Endodermal cell (in vitro differentiated cells): ENCODE data around the gene ZNF200. TPM values are rescaled to one million over a fixed set of nuclear protein-coding genes. Genes with fewer than 3 reads are reported as not detected.
"Not testable (repeated sequence)": the region's sequence is repeated elsewhere in the genome, so short reads cannot be mapped to it uniquely, and the experiment has no call there.

ENCODE experiments used
- DNase-seq: peaks from one replicate; pipeline ENCODE4 v3.0.0-alpha.2; 2017
- H3K27ac ChIP-seq: 2 replicates; pipeline ENCODE4 v1.5.1; 2013; ENCODE audit warnings: mild to moderate bottlenecking, low read depth, low read length, moderate library complexity
- H3K27me3 ChIP-seq: 2 replicates; pipeline ENCODE4 v1.6.1; 2013; ENCODE audit warnings: mild to moderate bottlenecking, low read length, moderate library complexity; ENCODE audit not compliant: insufficient read depth, control insufficient read depth, poor library complexity, severe bottlenecking
- H3K36me3 ChIP-seq: 2 replicates; pipeline ENCODE4 v1.7.0; 2013; ENCODE audit warnings: mild to moderate bottlenecking, low read length, moderate library complexity; ENCODE audit not compliant: control insufficient read depth, insufficient read depth
- H3K4me1 ChIP-seq: one replicate; pipeline ENCODE4 v1.7.0; 2013; ENCODE audit warnings: low read length; ENCODE audit not compliant: control insufficient read depth, insufficient read depth
- H3K4me3 ChIP-seq: 2 replicates; pipeline ENCODE4 v1.5.1; 2013; ENCODE audit warnings: mild to moderate bottlenecking, low read length, moderate library complexity
- H3K9ac ChIP-seq: 2 replicates; pipeline ENCODE4 v1.6.1; 2013; ENCODE audit warnings: mild to moderate bottlenecking, low read length, moderate library complexity; ENCODE audit not compliant: poor library complexity, severe bottlenecking; ENCODE audit errors: extremely low read depth
- H3K9me3 ChIP-seq: 2 replicates; pipeline ENCODE4 v1.6.1; 2013; ENCODE audit warnings: mild to moderate bottlenecking, low read length, moderate library complexity; ENCODE audit not compliant: control insufficient read depth
- H3K27ac Mint-ChIP-seq: 2 replicates; pipeline ENCODE4 v1.8.0; 2020; ENCODE audit warnings: mixed read lengths
- H3K27me3 Mint-ChIP-seq: 2 replicates; pipeline ENCODE4 v1.8.0; 2021; ENCODE audit warnings: mild to moderate bottlenecking, mixed read lengths; ENCODE audit not compliant: insufficient read depth
- H3K36me3 Mint-ChIP-seq: 2 replicates; pipeline ENCODE4 v1.8.0; 2020; ENCODE audit warnings: low read depth, mixed read lengths
- H3K4me1 Mint-ChIP-seq: 2 replicates; pipeline ENCODE4 v1.8.0; 2020; ENCODE audit warnings: mixed read lengths
- H3K4me3 Mint-ChIP-seq: 2 replicates; pipeline ENCODE4 v1.8.0; 2020; ENCODE audit warnings: mild to moderate bottlenecking, moderate library complexity, mixed read lengths
- H3K9me3 Mint-ChIP-seq: 2 replicates; pipeline ENCODE4 v1.8.0; 2020; ENCODE audit warnings: mild to moderate bottlenecking, mixed read lengths
- CTCF ChIP-seq: fragments of 200-600 bp; sonication (generic); conservative IDR thresholded peaks from 2 replicates; pipeline ENCODE4 v1.5.0; 2021; ENCODE audit warnings: antibody characterized with exemption, mild to moderate bottlenecking
- WGBS, 2 experiments: methylation state at CpG; one replicate each; pipeline versions ENCODE4 v1.1.5 to v1.1.7; 2013; ENCODE audit warnings: missing lambda C conversion rate in 2 of 2, mixed read lengths in 1 of 2; ENCODE audit not compliant: insufficient coverage in 1 of 2, insufficient read length in 1 of 2; 5-methylcytosine and 5-hydroxymethylcytosine counted together
- total RNA-seq, 2 donors: library from RNA; stranded (reverse); fragmentation: NEBNext Ultra II Directional in 1 of 2; extraction: Animal tissue kit (Norgen Biotek cat#: 25700) in 1 of 2; gene quantifications; 2 replicates in 1 of 2; 3 replicates in 1 of 2; pipeline ENCODE4 v1.2.1, GENCODE V29; 2021

Gene ZNF200
- total RNA-seq, 2 donors from 2014 or later, result 11.2 TPM

- TF ChIP-seq CTCF, result no peak
- Mint-ChIP-seq H3K36me3 (peaks cover 2% of the 10 kb centered on the region), H3K27ac (no peak overlapping the region), H3K4me1 (no peaks in the 10 kb centered on the region), H3K9me3 (peaks cover 62% of the 10 kb centered on the region), H3K4me3 (no peak overlapping the region), H3K27me3 (peaks cover 30% of the 10 kb centered on the region)
- H3K36me3 ChIP-seq, result no peaks in the 10 kb centered on the region
- no peak for DNase-seq
- no peak overlapping the region for H3K9ac ChIP-seq
- 50 to 52% methylated on average over 1 of the region's 1 CpG for WGBS, 2 experiments
- H3K27me3 ChIP-seq, result peaks cover 5% of the 10 kb centered on the region
- no peak overlapping the region for H3K4me3 ChIP-seq
- H3K9me3 ChIP-seq, result peaks cover 10% of the 10 kb centered on the region
- H3K27ac ChIP-seq, result no peak overlapping the region
- no peaks in the 10 kb centered on the region for H3K4me1 ChIP-seq
Measured at GRCh38 chr16:3212567-3212966, 22.4 kb downstream of the ZNF200 start.

GRCh38 chr16:3212006-3212405, 23.0 kb downstream of the ZNF200 start:
- Histone ChIP-seq H3K27ac (no peak overlapping the region), H3K36me3 (no peaks in the 10 kb centered on the region), H3K9ac (no peak overlapping the region), H3K27me3 (peaks cover 5% of the 10 kb centered on the region), H3K4me3 (no peak overlapping the region), H3K9me3 (peaks cover 12% of the 10 kb centered on the region), H3K4me1 (no peaks in the 10 kb centered on the region)
- 57 to 84% methylated on average over 3 of the region's 3 CpGs for WGBS, 2 experiments
- no peak overlapping the region for H3K27ac Mint-ChIP-seq
- H3K4me3 Mint-ChIP-seq, result no peak overlapping the region
- H3K4me1 Mint-ChIP-seq, result no peaks in the 10 kb centered on the region
- no peak for DNase-seq
- peaks cover 63% of the 10 kb centered on the region for H3K9me3 Mint-ChIP-seq
- TF ChIP-seq CTCF, result no peak
- peaks cover 33% of the 10 kb centered on the region for H3K27me3 Mint-ChIP-seq
- peaks cover 2% of the 10 kb centered on the region for H3K36me3 Mint-ChIP-seq

- no peak overlapping the region for H3K27ac ChIP-seq
- no peak for TF ChIP-seq CTCF
- no peaks in the 10 kb centered on the region for H3K4me1 ChIP-seq
- no peak overlapping the region for H3K9ac ChIP-seq
- no peak overlapping the region for H3K4me3 Mint-ChIP-seq
- peaks cover 24% of the 10 kb centered on the region for H3K9me3 ChIP-seq
- DNase-seq, result no peak
- no peaks in the 10 kb centered on the region for H3K27me3 ChIP-seq
- H3K9me3 Mint-ChIP-seq, result peaks cover 76% of the 10 kb centered on the region
- H3K4me1 Mint-ChIP-seq, result no peaks in the 10 kb centered on the region
- H3K27me3 Mint-ChIP-seq, result peaks cover 25% of the 10 kb centered on the region
- peaks cover 2% of the 10 kb centered on the region for H3K36me3 Mint-ChIP-seq
- no peaks in the 10 kb centered on the region for H3K36me3 ChIP-seq
- WGBS, 2 experiments, result 59 to 71% methylated on average over 16 to 19 of the region's 19 CpGs
- no peak overlapping the region for H3K4me3 ChIP-seq
- no peak overlapping the region for H3K27ac Mint-ChIP-seq
Measured at GRCh38 chr16:3207086-3207953, 27.6 kb downstream of the ZNF200 start.

- not testable (repeated sequence) for H3K4me1 Mint-ChIP-seq
Measured at GRCh38 chr16:3205939-3206338, 29.0 kb downstream of the ZNF200 start.

More at GRCh38 chr16:3205939-3206338, 29.0 kb downstream of the ZNF200 start:
- H3K9ac ChIP-seq, H3K36me3 Mint-ChIP-seq, DNase-seq, H3K4me1 ChIP-seq, H3K4me3 Mint-ChIP-seq, H3K27ac Mint-ChIP-seq, H3K27ac ChIP-seq, H3K4me3 ChIP-seq, H3K36me3 ChIP-seq: not testable (repeated sequence)
- peaks cover 19% of the 10 kb centered on the region for H3K9me3 ChIP-seq
- WGBS, 2 experiments, result 63 to 82% methylated on average over 2 to 3 of the region's 3 CpGs
- Mint-ChIP-seq H3K27me3 (peaks cover 32% of the 10 kb centered on the region), H3K9me3 (peaks cover 65% of the 10 kb centered on the region)
- H3K27me3 ChIP-seq, result peaks cover 14% of the 10 kb centered on the region
